K562 (cell line): ENCODE data around the gene B4GALT5. TPM values are rescaled to one million over a fixed set of nuclear protein-coding genes. Genes with fewer than 3 reads are reported as not detected.

Source experiments
- ADNP ChIP-seq: fragments of 200-800 bp; sonication (Bioruptor generic); IDR thresholded peaks from 2 replicates; pipeline ENCODE4 v1.6.1; 2016; ENCODE audit warnings: missing genetic modification characterization, missing compliant biosample characterization
- EHMT2 ChIP-seq: fragments of 450-650 bp; IDR thresholded peaks from 2 replicates; pipeline ENCODE4 v1.6.1; 2018; ENCODE audit warnings: antibody characterized with exemption
- NR4A1 ChIP-seq, 2 experiments: fragments of 250-450 bp in 1 of 2; fragments of 450-650 bp in 1 of 2; sonication (Bioruptor Pico) in 1 of 2; IDR thresholded peaks; 2 replicates each; pipeline versions ENCODE4 v1.4.0 to v1.6.1; 2016 to 2020; ENCODE audit warnings: mild to moderate bottlenecking in 2 of 2, missing compliant biosample characterization in 1 of 2, missing genetic modification characterization in 1 of 2, moderate library complexity in 1 of 2
- SMC3 ChIP-seq: conservative IDR thresholded peaks from 2 replicates; pipeline ENCODE4 v1.6.1; 2011; ENCODE audit warnings: low read depth, low read length, improper control_type of control experiment; ENCODE audit not compliant: insufficient read depth
- SRSF7 ChIP-seq: fragments of 200-400 bp; formaldehyde crosslinking; optimal IDR thresholded peaks from 2 replicates; pipeline ENCODE3; 2017; ENCODE audit warnings: mild to moderate bottlenecking, low read depth, low read length
- TOE1 ChIP-seq, 2 experiments: fragments of 450-650 bp in 1 of 2; sonication (generic) in 1 of 2; formaldehyde crosslinking in 1 of 2; IDR thresholded peaks; 2 replicates each; pipeline versions ENCODE4 v1.7.1 to v1.8.0; 2016 to 2022; ENCODE audit warnings: borderline replicate concordance in 2 of 2, mild to moderate bottlenecking in 2 of 2, antibody characterized with exemption in 1 of 2, inconsistent platforms in 1 of 2, low read depth in 1 of 2, missing genetic modification reagents in 1 of 2, moderate library complexity in 1 of 2
- YY1 ChIP-seq, 3 experiments: IDR thresholded peaks; 2 replicates each; pipeline ENCODE4 v1.6.1; 2011; ENCODE audit warnings: low read length in 2 of 3, mild to moderate bottlenecking in 2 of 3, moderate library complexity in 2 of 3, borderline replicate concordance in 1 of 3, control low read depth in 1 of 3, low read depth in 1 of 3; ENCODE audit not compliant: insufficient read depth in 3 of 3, insufficient replicate concordance in 2 of 3, control insufficient read depth in 1 of 3, insufficient read length in 1 of 3; ENCODE audit errors: extremely low read depth in 1 of 3
- ZNF551 ChIP-seq: fragments of 250-450 bp; sonication (Bioruptor Pico); IDR thresholded peaks from 2 replicates; pipeline ENCODE4 v1.5.0; 2021; ENCODE audit warnings: mild to moderate bottlenecking, moderate library complexity
- ZNF57 ChIP-seq: fragments of 450-650 bp; formaldehyde crosslinking; IDR thresholded peaks from 2 replicates; pipeline ENCODE4 v1.4.0; 2020; ENCODE audit warnings: mild to moderate bottlenecking, moderate library complexity
- ZNF644 ChIP-seq: fragments of 200-800 bp; sonication (Bioruptor generic); IDR thresholded peaks from 2 replicates; pipeline ENCODE4 v1.6.1; 2016; ENCODE audit warnings: low read depth, missing genetic modification characterization, missing compliant biosample characterization
- ZNF766 ChIP-seq: fragments of 200-800 bp; sonication (Bioruptor generic); conservative IDR thresholded peaks from 2 replicates; pipeline ENCODE4 v1.6.1; 2016; ENCODE audit warnings: missing genetic modification characterization, missing compliant biosample characterization
- polyA plus RNA-seq, 8 experiments: library from polyadenylated mRNA; depleted of rRNA in 4 of 8; stranded (reverse) in 5 of 8; unstranded in 3 of 8; fragments of >200 nt; fragmentation: Nextera tagmentation in 2 of 8; fragmentation: Illumina TruSeq in 1 of 8; extraction: Ambion mirVana in 2 of 8; extraction: Trizol in 1 of 8; gene quantifications; 2 replicates each; pipeline versions ENCODE4 v1.2.1 to v1.2.3, GENCODE V29; 2011 to 2014; ENCODE audit warnings: inconsistent platforms in 1 of 8, missing spikeins in 1 of 8
- total RNA-seq, 7 experiments: library from RNA; depleted of rRNA in 6 of 7; stranded (reverse); fragments of >200 nt in 6 of 7; fragmentation: Illumina TruSeq in 2 of 7; extraction: Trizol in 2 of 7; gene quantifications; 2 replicates each; pipeline versions ENCODE4 v1.2.1 to v1.2.3, GENCODE V29; 2011 to 2021; ENCODE audit warnings: low replicate concordance in 1 of 7
- TF ChIP-seq, protein P1 (sequence below), 2 experiments: fragments of 450-650 bp in 1 of 2; IDR thresholded peaks; 2 replicates each; pipeline ENCODE4 v1.6.1; 2011 to 2017; ENCODE audit warnings: low read depth in 2 of 2, antibody characterized with exemption in 1 of 2, borderline replicate concordance in 1 of 2, low read length in 1 of 2, mild to moderate bottlenecking in 1 of 2, mixed read lengths in 1 of 2; ENCODE audit not compliant: control insufficient read depth in 1 of 2
- TF ChIP-seq, protein P2 (sequence below): fragments of 450-650 bp; IDR thresholded peaks from 2 replicates; pipeline ENCODE4 v1.6.1; 2016; ENCODE audit warnings: low read depth, mild to moderate bottlenecking, moderate library complexity
- TF ChIP-seq, protein P3 (sequence below): fragments of 250-450 bp; sonication (Bioruptor Pico); IDR thresholded peaks from 2 replicates; pipeline ENCODE4 v1.8.0; 2022; ENCODE audit warnings: inconsistent platforms, mild to moderate bottlenecking, moderate library complexity, borderline replicate concordance

Gene B4GALT5
- total and polyA plus RNA-seq, 9 of the 15 experiments (the other 6 are each of a cell fraction or from before 2014, with no cell fraction given), result 8.5 to 32.6 (median 23.4) TPM

DNA sequence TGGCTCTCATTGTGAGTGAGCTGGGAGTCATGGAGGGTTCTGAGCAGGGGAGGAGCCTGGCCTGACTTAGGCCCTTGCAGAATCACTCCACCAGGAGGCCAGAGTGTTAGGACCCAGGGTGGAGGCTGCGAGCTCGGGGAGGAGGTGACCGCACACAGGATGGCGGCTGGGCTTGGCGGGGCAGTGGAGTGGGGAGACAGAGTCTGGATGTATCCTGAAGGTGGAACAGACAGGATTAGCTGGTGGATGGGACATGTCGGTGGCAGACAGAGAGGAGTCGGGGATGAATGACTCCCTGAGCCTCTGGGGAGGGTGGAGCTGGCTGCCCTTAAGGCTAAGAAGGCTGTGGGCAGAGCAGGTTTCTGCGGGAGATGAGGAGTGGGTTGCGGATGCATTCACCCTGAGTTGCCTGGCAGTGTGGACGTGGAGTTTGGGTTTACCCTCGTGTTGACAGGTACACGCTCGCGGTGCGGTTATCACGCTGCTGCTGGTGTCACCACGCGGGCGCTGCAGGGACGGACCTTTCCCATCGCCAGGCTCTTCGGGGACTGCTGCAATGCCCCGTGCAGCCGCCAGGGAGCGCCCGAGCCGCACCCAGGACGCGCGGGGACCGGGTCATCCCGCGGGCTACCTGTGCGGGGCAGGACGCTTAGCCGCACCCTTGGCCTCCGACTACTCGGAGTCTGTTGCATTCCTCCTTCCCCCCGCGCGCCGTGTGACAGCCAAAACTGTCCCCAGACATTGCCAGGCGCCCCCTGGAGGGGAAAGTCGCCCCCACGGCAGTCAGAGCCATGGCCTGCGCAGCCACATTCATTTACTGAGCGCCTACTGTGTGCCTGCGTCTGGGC lies 102.8 kb downstream of the B4GALT5 start (continued):
- TF ChIP-seq ADNP (tag), result no peak
- TF ChIP-seq SRSF7, result no peak
- TF ChIP-seq, protein P1, sequence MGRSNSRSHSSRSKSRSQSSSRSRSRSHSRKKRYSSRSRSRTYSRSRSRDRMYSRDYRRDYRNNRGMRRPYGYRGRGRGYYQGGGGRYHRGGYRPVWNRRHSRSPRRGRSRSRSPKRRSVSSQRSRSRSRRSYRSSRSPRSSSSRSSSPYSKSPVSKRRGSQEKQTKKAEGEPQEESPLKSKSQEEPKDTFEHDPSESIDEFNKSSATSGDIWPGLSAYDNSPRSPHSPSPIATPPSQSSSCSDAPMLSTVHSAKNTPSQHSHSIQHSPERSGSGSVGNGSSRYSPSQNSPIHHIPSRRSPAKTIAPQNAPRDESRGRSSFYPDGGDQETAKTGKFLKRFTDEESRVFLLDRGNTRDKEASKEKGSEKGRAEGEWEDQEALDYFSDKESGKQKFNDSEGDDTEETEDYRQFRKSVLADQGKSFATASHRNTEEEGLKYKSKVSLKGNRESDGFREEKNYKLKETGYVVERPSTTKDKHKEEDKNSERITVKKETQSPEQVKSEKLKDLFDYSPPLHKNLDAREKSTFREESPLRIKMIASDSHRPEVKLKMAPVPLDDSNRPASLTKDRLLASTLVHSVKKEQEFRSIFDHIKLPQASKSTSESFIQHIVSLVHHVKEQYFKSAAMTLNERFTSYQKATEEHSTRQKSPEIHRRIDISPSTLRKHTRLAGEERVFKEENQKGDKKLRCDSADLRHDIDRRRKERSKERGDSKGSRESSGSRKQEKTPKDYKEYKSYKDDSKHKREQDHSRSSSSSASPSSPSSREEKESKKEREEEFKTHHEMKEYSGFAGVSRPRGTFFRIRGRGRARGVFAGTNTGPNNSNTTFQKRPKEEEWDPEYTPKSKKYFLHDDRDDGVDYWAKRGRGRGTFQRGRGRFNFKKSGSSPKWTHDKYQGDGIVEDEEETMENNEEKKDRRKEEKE (IDR thresholded peaks at IDR 0.05; ENCODE audit: borderline replicate concordance in 1 of 2, control insufficient read depth in 1 of 2, low read depth in 2 of 2, low read length in 1 of 2), result peak in 1 of 2 experiments; percentile 88; a peak in 1 of 4 replicates
- TF ChIP-seq, protein P2, sequence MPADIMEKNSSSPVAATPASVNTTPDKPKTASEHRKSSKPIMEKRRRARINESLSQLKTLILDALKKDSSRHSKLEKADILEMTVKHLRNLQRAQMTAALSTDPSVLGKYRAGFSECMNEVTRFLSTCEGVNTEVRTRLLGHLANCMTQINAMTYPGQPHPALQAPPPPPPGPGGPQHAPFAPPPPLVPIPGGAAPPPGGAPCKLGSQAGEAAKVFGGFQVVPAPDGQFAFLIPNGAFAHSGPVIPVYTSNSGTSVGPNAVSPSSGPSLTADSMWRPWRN, result no peak
- TF ChIP-seq EHMT2, result 0 out of 2 replicates have a peak, but pooled peaks have one; percentile 15
- peak in 2 of 3 experiments; percentile 40 to 65 for TF ChIP-seq YY1 (IDR thresholded peaks at IDR 0.05; ENCODE audit: borderline replicate concordance in 1 of 3, control insufficient read depth in 1 of 3, extremely low read depth in 1 of 3, insufficient read depth in 3 of 3, insufficient read length in 1 of 3, insufficient replicate concordance in 2 of 3, low read depth in 1 of 3, low read length in 2 of 3)
- TF ChIP-seq NR4A1 (CRISPR knock-in tag; IDR thresholded peaks at IDR 0.05), result no peak
- no peak for TF ChIP-seq NR4A1 (tag; IDR thresholded peaks at IDR 0.05)
- TF ChIP-seq, protein P3, sequence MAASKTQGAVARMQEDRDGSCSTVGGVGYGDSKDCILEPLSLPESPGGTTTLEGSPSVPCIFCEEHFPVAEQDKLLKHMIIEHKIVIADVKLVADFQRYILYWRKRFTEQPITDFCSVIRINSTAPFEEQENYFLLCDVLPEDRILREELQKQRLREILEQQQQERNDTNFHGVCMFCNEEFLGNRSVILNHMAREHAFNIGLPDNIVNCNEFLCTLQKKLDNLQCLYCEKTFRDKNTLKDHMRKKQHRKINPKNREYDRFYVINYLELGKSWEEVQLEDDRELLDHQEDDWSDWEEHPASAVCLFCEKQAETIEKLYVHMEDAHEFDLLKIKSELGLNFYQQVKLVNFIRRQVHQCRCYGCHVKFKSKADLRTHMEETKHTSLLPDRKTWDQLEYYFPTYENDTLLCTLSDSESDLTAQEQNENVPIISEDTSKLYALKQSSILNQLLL (CRISPR knock-in tag), result no peak
- no peak for TF ChIP-seq ZNF57 (CRISPR knock-in tag)
- TF ChIP-seq ZNF766, result no peak
- peak; percentile 99 for TF ChIP-seq SMC3
- TF ChIP-seq ZNF644, result no peak
- peak; percentile 64; the same call in 1 of the 2 replicates for TF ChIP-seq TOE1 (IDR thresholded peaks at IDR 0.05; ENCODE audit: borderline replicate concordance)
- 0 out of 2 replicates have a peak, but pooled peaks have one; percentile 68 for TF ChIP-seq TOE1 (CRISPR knock-in tag; IDR thresholded peaks at IDR 0.05; ENCODE audit: borderline replicate concordance, low read depth)
- TF ChIP-seq ZNF551 (CRISPR knock-in tag), result no peak
